Measurements from ENCODE around the gene WDR54.

WDR54 gene

GRCh38 chr2:74472086-74472944 is 50.8 kb downstream of the WDR54 start, which contains the start of gene MRPL53:
MRPL53 (minus strand) TSS chr2:74472680; CDS start chr2:74472660, 20 bp downstream.
- TF ChIP-seq EZH2 (IDR thresholded peaks at IDR 0.05; ENCODE audit: borderline replicate concordance, low read length) (no peak), CTCF (IDR thresholded peaks at IDR 0.05; ENCODE audit: low read length) (no peak)
- H4K20me1 ChIP-seq (ENCODE audit: insufficient read depth, low read length): no peaks in the 10 kb centered on the region
- H3K27ac ChIP-seq (ENCODE audit: low read depth, low read length, poor library complexity, severe bottlenecking): peak within 1 kb of the TSS; percentile 89
- H3K36me3 ChIP-seq (ENCODE audit: insufficient read depth, low read length): peaks cover 17% of the 10 kb centered on the region
- H3K9me2 ChIP-seq (ENCODE audit: low read depth, low read length): no peaks in the 10 kb centered on the region
- H3K4me2 ChIP-seq (ENCODE audit: low read length): peak within 1 kb of the TSS; percentile 99
- peak within 1 kb of the TSS; percentile 85 for H3K9ac ChIP-seq (ENCODE audit: low read length)
- H3F3A ChIP-seq (ENCODE audit: insufficient read depth, low read length): no peaks in the 10 kb centered on the region
- no peaks in the 10 kb centered on the region for H3K27me3 ChIP-seq (ENCODE audit: insufficient read depth, low read length)
- H3K9me3 ChIP-seq (ENCODE audit: low read length): no peaks in the 10 kb centered on the region
- no peaks in the 10 kb centered on the region for H3K79me2 ChIP-seq (ENCODE audit: insufficient read depth, low read length)
- H3K4me3 ChIP-seq (ENCODE audit: low read depth, low read length, poor library complexity, severe bottlenecking): peak within 1 kb of the TSS; percentile 84
- H3K4me1 ChIP-seq (ENCODE audit: insufficient read depth, low read length, severe bottlenecking): peaks cover 21% of the 10 kb centered on the region
- no peak within 1 kb of the TSS for H2AFZ ChIP-seq (ENCODE audit: low read length)

- no peak for TF ChIP-seq CTCF (IDR thresholded peaks at IDR 0.05; ENCODE audit: low read length)
- no peak for TF ChIP-seq EZH2 (IDR thresholded peaks at IDR 0.05; ENCODE audit: borderline replicate concordance, low read length)
- no peaks in the 10 kb centered on the region for H3K9me2 ChIP-seq (ENCODE audit: low read depth, low read length)
- H3K27me3 ChIP-seq (ENCODE audit: insufficient read depth, low read length): no peaks in the 10 kb centered on the region
- H3K4me3 ChIP-seq (ENCODE audit: low read depth, low read length, poor library complexity, severe bottlenecking): peak overlapping the region; percentile 84
- H2AFZ ChIP-seq (ENCODE audit: low read length): no peak overlapping the region
- no peaks in the 10 kb centered on the region for H3K79me2 ChIP-seq (ENCODE audit: insufficient read depth, low read length)
- H3K4me2 ChIP-seq (ENCODE audit: low read length): peak overlapping the region; percentile 99
- peaks cover 21% of the 10 kb centered on the region for H3K4me1 ChIP-seq (ENCODE audit: insufficient read depth, low read length, severe bottlenecking)
- peaks cover 21% of the 10 kb centered on the region for H3K36me3 ChIP-seq (ENCODE audit: insufficient read depth, low read length)
- H3K9ac ChIP-seq (ENCODE audit: low read length): peak overlapping the region; percentile 85
- H3K9me3 ChIP-seq (ENCODE audit: low read length): no peaks in the 10 kb centered on the region
- H3K27ac ChIP-seq (ENCODE audit: low read depth, low read length, poor library complexity, severe bottlenecking): peak overlapping the region; percentile 89
- H4K20me1 ChIP-seq (ENCODE audit: insufficient read depth, low read length): no peaks in the 10 kb centered on the region
- no peaks in the 10 kb centered on the region for H3F3A ChIP-seq (ENCODE audit: insufficient read depth, low read length)
These were observed 51.4 kb downstream of the WDR54 start for GRCh38 chr2:74472945-74473258.

- peaks cover 22% of the 10 kb centered on the region for H3K36me3 ChIP-seq (ENCODE audit: insufficient read depth, low read length)
- H2AFZ ChIP-seq (ENCODE audit: low read length): no peak overlapping the region
- H4K20me1 ChIP-seq (ENCODE audit: insufficient read depth, low read length): no peaks in the 10 kb centered on the region
- TF ChIP-seq CTCF (IDR thresholded peaks at IDR 0.05; ENCODE audit: low read length): no peak
- no peak for TF ChIP-seq EZH2 (IDR thresholded peaks at IDR 0.05; ENCODE audit: borderline replicate concordance, low read length)
- no peaks in the 10 kb centered on the region for H3K79me2 ChIP-seq (ENCODE audit: insufficient read depth, low read length)
- H3K4me2 ChIP-seq (ENCODE audit: low read length): no peak overlapping the region
- H3K9me2 ChIP-seq (ENCODE audit: low read depth, low read length): no peaks in the 10 kb centered on the region
- H3K9me3 ChIP-seq (ENCODE audit: low read length): no peaks in the 10 kb centered on the region
- no peak overlapping the region for H3K9ac ChIP-seq (ENCODE audit: low read length)
- H3K27ac ChIP-seq (ENCODE audit: low read depth, low read length, poor library complexity, severe bottlenecking): no peak overlapping the region
- no peaks in the 10 kb centered on the region; the same call in 1 of the 2 replicates for H3F3A ChIP-seq (ENCODE audit: insufficient read depth, low read length)
- H3K27me3 ChIP-seq (ENCODE audit: insufficient read depth, low read length): no peaks in the 10 kb centered on the region
- H3K4me3 ChIP-seq (ENCODE audit: low read depth, low read length, poor library complexity, severe bottlenecking): no peak overlapping the region
- peaks cover 21% of the 10 kb centered on the region for H3K4me1 ChIP-seq (ENCODE audit: insufficient read depth, low read length, severe bottlenecking)
These were observed 53.0 kb downstream of the WDR54 start for GRCh38 chr2:74474481-74474880.

Data from OCI-LY1 (cell line).